ENCODE data around the gene HYDIN.

GRCh38 chr16:70779361-70779760 is 451.2 kb downstream of the HYDIN start:
- TF ChIP-seq CTCF (IDR thresholded peaks at IDR 0.05) (no peak), POLR2A (IDR thresholded peaks at IDR 0.05) (no peak)

Data from heart left ventricle (tissue), 13 donors.